ENCODE measurements around the gene TRABD2B. TPM values are rescaled to one million over a fixed set of nuclear protein-coding genes. Genes with fewer than 3 reads are reported as not detected.

Gene TRABD2B
- total RNA-seq, 1 donor from 2014 or later = not detected

DNA sequence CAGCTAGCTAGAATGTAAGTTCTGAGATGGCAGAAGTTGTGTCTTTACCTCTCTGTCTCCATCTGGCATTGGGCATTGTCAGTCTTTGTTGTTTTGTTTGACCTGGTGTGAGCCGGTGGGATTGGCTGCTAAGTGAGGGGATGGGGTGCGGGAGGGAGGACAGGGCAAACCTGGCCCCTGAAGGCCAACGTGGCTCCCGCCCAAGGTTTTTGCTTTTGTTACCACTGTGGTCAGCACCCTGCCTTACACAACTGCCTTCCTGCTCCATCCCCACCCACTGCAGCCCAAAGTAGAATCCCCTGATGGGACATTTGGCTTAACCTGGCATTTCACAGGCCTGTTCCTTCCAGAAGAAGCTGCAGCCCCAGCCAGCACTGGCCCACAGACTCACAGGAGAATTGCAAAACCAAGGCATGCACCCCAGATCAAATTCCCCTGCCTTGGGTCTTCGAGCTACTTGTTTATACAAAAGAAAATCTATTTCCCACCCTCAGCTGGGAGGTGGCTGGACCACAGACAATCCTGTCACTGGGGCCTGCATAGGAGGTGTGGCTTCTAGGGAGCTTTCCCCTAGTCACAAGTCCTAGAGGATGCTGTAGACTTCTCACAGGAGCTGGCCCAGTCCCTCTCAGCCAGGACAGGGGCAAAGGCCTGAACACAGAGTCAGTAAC is 147.5 kb downstream of the TRABD2B start:
- Mint-ChIP-seq H3K9me3 (ENCODE audit: unreplicated experiment) (no peaks in the 10 kb centered on the region), H3K4me3 (ENCODE audit: unreplicated experiment) (no peak overlapping the region), H3K27ac (ENCODE audit: unreplicated experiment) (no peak overlapping the region), H3K4me1 (ENCODE audit: unreplicated experiment) (no peaks in the 10 kb centered on the region), H3K36me3 (ENCODE audit: unreplicated experiment) (no peaks in the 10 kb centered on the region), H3K27me3 (ENCODE audit: unreplicated experiment) (peaks cover 8% of the 10 kb centered on the region)
- no peak for DNase-seq (ENCODE audit: extremely low spot score, unreplicated experiment)
- no peak for TF ChIP-seq CTCF (IDR thresholded peaks at IDR 0.05)

DNA sequence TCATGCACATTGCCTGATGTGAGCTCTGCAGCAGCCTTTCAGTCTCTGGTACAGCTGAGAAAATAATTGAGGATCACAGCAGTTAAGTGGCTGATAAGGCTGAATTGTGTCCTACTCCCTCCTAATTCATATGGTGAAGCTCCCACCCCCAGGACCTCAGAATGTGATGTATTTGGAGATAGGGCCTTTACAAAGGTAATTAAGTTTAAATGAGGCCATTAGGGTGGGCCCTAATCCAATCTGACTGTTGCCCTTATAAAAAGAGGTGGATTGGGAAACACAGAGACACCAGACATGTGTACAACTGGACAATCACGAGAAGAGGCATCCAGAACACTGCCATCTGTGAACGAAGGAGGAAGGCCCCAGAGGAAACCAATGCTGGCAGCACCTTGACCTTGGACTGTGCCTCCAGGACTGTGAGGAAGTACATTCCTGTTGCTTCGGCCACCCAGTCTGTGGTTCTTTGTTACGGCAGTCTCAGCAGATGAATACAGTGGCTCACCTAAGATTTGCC is 148.1 kb downstream of the TRABD2B start:
- no peak for DNase-seq (ENCODE audit: extremely low spot score, unreplicated experiment)
- no peak for TF ChIP-seq CTCF (IDR thresholded peaks at IDR 0.05)
- H3K27me3 Mint-ChIP-seq (ENCODE audit: unreplicated experiment) = peaks cover 8% of the 10 kb centered on the region
- H3K27ac Mint-ChIP-seq (ENCODE audit: unreplicated experiment) = no peak overlapping the region
- no peaks in the 10 kb centered on the region for H3K36me3 Mint-ChIP-seq (ENCODE audit: unreplicated experiment)
- H3K4me3 Mint-ChIP-seq (ENCODE audit: unreplicated experiment) = no peak overlapping the region
- no peaks in the 10 kb centered on the region for H3K4me1 Mint-ChIP-seq (ENCODE audit: unreplicated experiment)
- H3K9me3 Mint-ChIP-seq (ENCODE audit: unreplicated experiment) = no peaks in the 10 kb centered on the region

DNA sequence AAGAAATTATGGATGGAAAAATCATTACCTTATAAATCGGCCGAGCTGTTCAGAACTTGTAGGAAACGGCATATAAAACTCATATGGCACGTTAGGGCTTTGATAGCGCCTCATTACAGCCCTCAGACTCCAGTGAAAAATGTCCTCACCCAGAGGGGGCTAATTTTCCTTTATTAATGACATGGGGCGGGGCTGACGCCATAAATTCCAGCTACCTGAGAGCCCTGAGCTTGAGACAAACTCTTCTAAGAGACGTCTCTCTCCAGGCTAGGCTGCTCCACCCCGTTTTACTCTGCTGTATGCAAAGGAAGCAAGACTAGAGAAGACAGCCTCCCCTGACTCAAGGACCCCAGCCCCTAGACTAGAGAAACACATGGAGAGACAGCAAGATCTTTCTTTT is 149.4 kb downstream of the TRABD2B start:
- Mint-ChIP-seq H3K36me3 (ENCODE audit: unreplicated experiment) (no peaks in the 10 kb centered on the region), H3K9me3 (ENCODE audit: unreplicated experiment) (no peaks in the 10 kb centered on the region), H3K27ac (ENCODE audit: unreplicated experiment) (no peak overlapping the region), H3K4me3 (ENCODE audit: unreplicated experiment) (no peak overlapping the region), H3K27me3 (ENCODE audit: unreplicated experiment) (peaks cover 13% of the 10 kb centered on the region), H3K4me1 (ENCODE audit: unreplicated experiment) (no peaks in the 10 kb centered on the region)
- no peak for TF ChIP-seq CTCF (IDR thresholded peaks at IDR 0.05)
- DNase-seq (ENCODE audit: extremely low spot score, unreplicated experiment) = no peak

DNA sequence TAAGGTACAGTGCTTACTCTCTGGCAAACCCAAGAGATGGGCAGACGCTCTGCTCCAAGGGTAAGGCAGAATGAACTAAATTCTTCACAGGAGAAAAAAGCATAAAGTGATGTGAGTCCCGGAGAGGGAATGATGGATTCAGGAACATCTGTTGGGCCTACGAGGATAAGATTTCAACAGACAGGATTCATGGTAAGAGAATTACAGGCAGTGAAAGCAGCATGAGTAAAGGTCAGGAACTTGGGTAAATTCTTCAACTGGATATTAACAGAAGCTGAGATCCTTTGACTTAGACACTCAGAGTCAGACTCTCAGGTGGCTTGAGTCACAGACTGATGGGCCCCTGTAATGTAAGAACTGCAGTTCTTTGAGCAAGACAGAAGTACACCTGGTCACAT is 152.6 kb downstream of the TRABD2B start:
- TF ChIP-seq CTCF (IDR thresholded peaks at IDR 0.05) = no peak
- H3K9me3 Mint-ChIP-seq (ENCODE audit: unreplicated experiment) = no peaks in the 10 kb centered on the region
- H3K27me3 Mint-ChIP-seq (ENCODE audit: unreplicated experiment) = peaks cover 17% of the 10 kb centered on the region
- no peaks in the 10 kb centered on the region for H3K4me1 Mint-ChIP-seq (ENCODE audit: unreplicated experiment)
- no peak for DNase-seq (ENCODE audit: extremely low spot score, unreplicated experiment)
- H3K4me3 Mint-ChIP-seq (ENCODE audit: unreplicated experiment) = no peak overlapping the region
- H3K27ac Mint-ChIP-seq (ENCODE audit: unreplicated experiment) = no peak overlapping the region
- no peaks in the 10 kb centered on the region for H3K36me3 Mint-ChIP-seq (ENCODE audit: unreplicated experiment)

GRCh38 chr1:47843781-47844557 is 153.2 kb downstream of the TRABD2B start:
- H3K4me1 Mint-ChIP-seq (ENCODE audit: unreplicated experiment) = no peaks in the 10 kb centered on the region
- no peak overlapping the region for H3K4me3 Mint-ChIP-seq (ENCODE audit: unreplicated experiment)
- no peaks in the 10 kb centered on the region for H3K36me3 Mint-ChIP-seq (ENCODE audit: unreplicated experiment)
- peaks cover 17% of the 10 kb centered on the region for H3K27me3 Mint-ChIP-seq (ENCODE audit: unreplicated experiment)
- no peak for TF ChIP-seq CTCF (IDR thresholded peaks at IDR 0.05)
- no peak for DNase-seq (ENCODE audit: extremely low spot score, unreplicated experiment)
- no peaks in the 10 kb centered on the region for H3K9me3 Mint-ChIP-seq (ENCODE audit: unreplicated experiment)
- no peak overlapping the region for H3K27ac Mint-ChIP-seq (ENCODE audit: unreplicated experiment)

All from osteocyte (in vitro differentiated cells).